Measurements from ENCODE around the gene CRISPLD2.

CRISPLD2 gene

DNA sequence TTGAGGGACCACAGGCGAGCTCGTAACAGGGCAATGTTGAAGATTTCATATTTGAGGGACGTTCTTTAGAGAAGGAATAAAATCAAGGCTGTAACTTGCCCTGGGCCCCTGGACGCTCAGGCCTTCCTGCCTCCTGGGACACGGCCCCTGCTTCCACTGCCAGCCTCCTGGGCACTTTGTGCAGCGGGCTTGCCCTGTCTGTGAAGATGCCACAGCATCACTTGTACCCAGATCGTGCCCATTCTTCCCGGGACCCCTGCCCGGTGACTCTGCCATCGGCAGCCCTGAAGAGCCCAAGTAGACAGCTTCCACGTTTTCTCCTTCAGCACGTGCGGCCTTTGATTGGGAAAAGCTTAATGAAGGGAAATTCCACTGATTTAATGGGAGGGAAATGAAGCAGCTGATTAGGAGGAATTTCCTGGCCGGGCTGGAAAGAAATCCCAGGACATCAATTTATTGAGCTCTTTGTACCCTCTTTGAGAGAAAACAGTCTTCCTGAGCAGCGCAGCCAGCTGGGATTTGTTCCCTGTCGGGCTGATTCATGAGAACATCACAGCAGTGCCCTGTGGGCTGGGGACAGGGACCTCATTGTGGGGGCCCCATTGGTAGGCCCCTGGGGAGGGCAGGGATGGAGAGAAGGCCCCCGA is 71.5 kb downstream of the CRISPLD2 start:
- TF ChIP-seq EZH2phosphoT487 (IDR thresholded peaks at IDR 0.05; ENCODE audit: borderline replicate concordance), result no peak
- TF ChIP-seq, protein P1, sequence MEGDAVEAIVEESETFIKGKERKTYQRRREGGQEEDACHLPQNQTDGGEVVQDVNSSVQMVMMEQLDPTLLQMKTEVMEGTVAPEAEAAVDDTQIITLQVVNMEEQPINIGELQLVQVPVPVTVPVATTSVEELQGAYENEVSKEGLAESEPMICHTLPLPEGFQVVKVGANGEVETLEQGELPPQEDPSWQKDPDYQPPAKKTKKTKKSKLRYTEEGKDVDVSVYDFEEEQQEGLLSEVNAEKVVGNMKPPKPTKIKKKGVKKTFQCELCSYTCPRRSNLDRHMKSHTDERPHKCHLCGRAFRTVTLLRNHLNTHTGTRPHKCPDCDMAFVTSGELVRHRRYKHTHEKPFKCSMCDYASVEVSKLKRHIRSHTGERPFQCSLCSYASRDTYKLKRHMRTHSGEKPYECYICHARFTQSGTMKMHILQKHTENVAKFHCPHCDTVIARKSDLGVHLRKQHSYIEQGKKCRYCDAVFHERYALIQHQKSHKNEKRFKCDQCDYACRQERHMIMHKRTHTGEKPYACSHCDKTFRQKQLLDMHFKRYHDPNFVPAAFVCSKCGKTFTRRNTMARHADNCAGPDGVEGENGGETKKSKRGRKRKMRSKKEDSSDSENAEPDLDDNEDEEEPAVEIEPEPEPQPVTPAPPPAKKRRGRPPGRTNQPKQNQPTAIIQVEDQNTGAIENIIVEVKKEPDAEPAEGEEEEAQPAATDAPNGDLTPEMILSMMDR (conservative IDR thresholded peaks at IDR 0.05; ENCODE audit: low read length), result no peak
- no peaks in the 10 kb centered on the region for H3K27me3 ChIP-seq (ENCODE audit: insufficient read depth, low read length, poor library complexity, severe bottlenecking)
- no peak overlapping the region for H2AFZ ChIP-seq (ENCODE audit: low read length)
- no peaks in the 10 kb centered on the region for H3K9me3 ChIP-seq (ENCODE audit: insufficient read depth, low read depth, low read length)
- no peaks in the 10 kb centered on the region for H3K4me1 ChIP-seq (ENCODE audit: insufficient read depth, low read length, poor library complexity, severe bottlenecking)
- no peaks in the 10 kb centered on the region for H3K79me2 ChIP-seq (ENCODE audit: insufficient read depth, low read length)
- no peak overlapping the region for H3K4me2 ChIP-seq (ENCODE audit: low read depth, low read length, poor library complexity, severe bottlenecking)
- H3K4me3 ChIP-seq (ENCODE audit: low read length, poor library complexity, severe bottlenecking), result no peak overlapping the region
- H4K20me1 ChIP-seq (ENCODE audit: insufficient read depth, low read length, poor library complexity, severe bottlenecking), result no peaks in the 10 kb centered on the region
- H3F3A ChIP-seq (ENCODE audit: low read depth), result no peaks in the 10 kb centered on the region
- H3K36me3 ChIP-seq (ENCODE audit: insufficient read depth, low read length), result no peaks in the 10 kb centered on the region
- no peak overlapping the region for H3K9ac ChIP-seq (ENCODE audit: low read depth, low read length, poor library complexity, severe bottlenecking)
- no peaks in the 10 kb centered on the region for H3K9me2 ChIP-seq (replicated peaks; ENCODE audit: low read depth, low read length)

- no peaks in the 10 kb centered on the region for H3F3A ChIP-seq (ENCODE audit: low read depth)
- no peaks in the 10 kb centered on the region for H3K79me2 ChIP-seq (ENCODE audit: insufficient read depth, low read length)
- TF ChIP-seq, protein P1 (conservative IDR thresholded peaks at IDR 0.05; ENCODE audit: low read length), result no peak
- no peak for TF ChIP-seq EZH2phosphoT487 (IDR thresholded peaks at IDR 0.05; ENCODE audit: borderline replicate concordance)
- no peaks in the 10 kb centered on the region for H4K20me1 ChIP-seq (ENCODE audit: insufficient read depth, low read length, poor library complexity, severe bottlenecking)
- no peaks in the 10 kb centered on the region for H3K36me3 ChIP-seq (ENCODE audit: insufficient read depth, low read length)
- no peak overlapping the region for H3K4me2 ChIP-seq (ENCODE audit: low read depth, low read length, poor library complexity, severe bottlenecking)
- H3K4me3 ChIP-seq (ENCODE audit: low read length, poor library complexity, severe bottlenecking), result no peak overlapping the region
- H2AFZ ChIP-seq (ENCODE audit: low read length), result no peak overlapping the region
- H3K4me1 ChIP-seq (ENCODE audit: insufficient read depth, low read length, poor library complexity, severe bottlenecking), result no peaks in the 10 kb centered on the region
- no peaks in the 10 kb centered on the region for H3K9me3 ChIP-seq (ENCODE audit: insufficient read depth, low read depth, low read length)
- H3K9me2 ChIP-seq (replicated peaks; ENCODE audit: low read depth, low read length), result no peaks in the 10 kb centered on the region
- no peaks in the 10 kb centered on the region for H3K27me3 ChIP-seq (ENCODE audit: insufficient read depth, low read length, poor library complexity, severe bottlenecking)
- no peak overlapping the region for H3K9ac ChIP-seq (ENCODE audit: low read depth, low read length, poor library complexity, severe bottlenecking)
Measured at GRCh38 chr16:84892097-84892496, 72.3 kb downstream of the CRISPLD2 start.

- H3K4me2 ChIP-seq (ENCODE audit: low read depth, low read length, poor library complexity, severe bottlenecking), result no peak overlapping the region
- H3K4me1 ChIP-seq (ENCODE audit: insufficient read depth, low read length, poor library complexity, severe bottlenecking), result no peaks in the 10 kb centered on the region
- H3K27me3 ChIP-seq (ENCODE audit: insufficient read depth, low read length, poor library complexity, severe bottlenecking), result no peaks in the 10 kb centered on the region
- no peak overlapping the region for H3K9ac ChIP-seq (ENCODE audit: low read depth, low read length, poor library complexity, severe bottlenecking)
- TF ChIP-seq, protein P1 (conservative IDR thresholded peaks at IDR 0.05; ENCODE audit: low read length), result no peak
- no peak for TF ChIP-seq EZH2phosphoT487 (IDR thresholded peaks at IDR 0.05; ENCODE audit: borderline replicate concordance)
- H3K9me2 ChIP-seq (replicated peaks; ENCODE audit: low read depth, low read length), result no peaks in the 10 kb centered on the region
- H3K9me3 ChIP-seq (ENCODE audit: insufficient read depth, low read depth, low read length), result no peaks in the 10 kb centered on the region
- no peak overlapping the region for H2AFZ ChIP-seq (ENCODE audit: low read length)
- no peaks in the 10 kb centered on the region for H3K79me2 ChIP-seq (ENCODE audit: insufficient read depth, low read length)
- H3F3A ChIP-seq (ENCODE audit: low read depth), result no peaks in the 10 kb centered on the region
- H3K36me3 ChIP-seq (ENCODE audit: insufficient read depth, low read length), result no peaks in the 10 kb centered on the region
- H4K20me1 ChIP-seq (ENCODE audit: insufficient read depth, low read length, poor library complexity, severe bottlenecking), result no peaks in the 10 kb centered on the region
- no peak overlapping the region for H3K4me3 ChIP-seq (ENCODE audit: low read length, poor library complexity, severe bottlenecking)
Measured at GRCh38 chr16:84893467-84893848, 73.7 kb downstream of the CRISPLD2 start.

Measured in Loucy (cell line).